Measurements from ENCODE around the gene ZNF581.

The ZNF581 gene

DNA sequence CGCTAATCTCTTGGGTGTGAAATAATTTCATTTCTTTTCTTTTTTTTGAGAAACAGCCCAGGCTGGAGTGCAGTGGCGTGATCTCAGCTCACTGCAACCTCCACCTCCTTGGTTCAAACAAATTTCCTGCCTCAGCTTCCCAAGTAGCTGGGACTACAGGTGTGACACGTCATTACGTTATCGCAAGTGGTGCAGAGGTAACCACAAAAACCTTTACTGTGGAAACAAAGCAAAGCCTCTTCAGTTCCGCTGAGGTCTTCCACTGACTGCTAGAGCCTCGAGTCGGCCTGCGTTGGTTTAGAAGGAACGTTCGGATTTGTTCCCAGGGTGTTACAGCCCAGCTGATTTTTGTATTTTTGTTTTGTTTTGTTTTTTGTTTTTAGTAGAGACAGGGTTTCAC lies 17.1 kb upstream of the ZNF581 start:
- DNase-seq (ENCODE audit: low read depth in 2 of 2) = no peak

DNA sequence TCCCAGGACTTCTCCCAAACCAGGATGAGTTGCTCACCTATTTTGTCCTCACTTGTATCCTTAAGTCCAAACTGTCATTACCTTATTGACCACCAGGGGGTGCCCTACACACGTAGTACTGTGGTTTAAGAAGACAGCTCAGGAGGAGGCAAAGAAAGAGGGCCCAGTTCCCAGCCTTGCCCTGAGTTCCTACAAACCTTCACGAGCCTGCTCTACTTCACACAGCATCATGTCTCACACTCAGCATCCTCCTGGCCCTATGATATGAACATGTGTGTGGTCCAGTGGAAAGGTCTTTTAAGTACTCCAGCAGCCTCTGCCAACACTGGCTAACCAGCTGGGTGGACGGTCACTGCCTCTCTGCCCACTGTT lies 11.0 kb upstream of the ZNF581 start:
- DNase-seq (ENCODE audit: low read depth in 2 of 2) = peak; percentile 80 to 85

DNA sequence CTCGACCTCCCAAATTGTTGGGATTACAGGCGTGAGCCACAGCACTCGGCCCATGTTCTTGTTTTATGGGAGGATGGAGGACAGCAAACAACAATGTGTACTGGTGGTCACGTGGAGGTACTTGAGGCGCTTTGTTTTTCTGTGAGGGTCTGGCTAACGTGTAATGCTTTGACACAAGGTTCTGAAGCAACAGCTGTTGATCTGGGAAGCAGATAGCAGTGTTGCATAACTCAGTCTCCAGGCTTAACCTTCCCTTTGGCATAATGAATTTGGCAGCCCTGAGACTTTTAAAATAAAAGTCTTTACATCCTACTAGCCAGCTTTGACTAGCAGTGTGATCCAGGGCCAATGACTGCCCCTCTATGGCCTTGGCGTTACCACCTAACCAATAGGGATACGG lies 9.6 kb upstream of the ZNF581 start:
- no peak for DNase-seq (ENCODE audit: low read depth in 2 of 2)

DNA sequence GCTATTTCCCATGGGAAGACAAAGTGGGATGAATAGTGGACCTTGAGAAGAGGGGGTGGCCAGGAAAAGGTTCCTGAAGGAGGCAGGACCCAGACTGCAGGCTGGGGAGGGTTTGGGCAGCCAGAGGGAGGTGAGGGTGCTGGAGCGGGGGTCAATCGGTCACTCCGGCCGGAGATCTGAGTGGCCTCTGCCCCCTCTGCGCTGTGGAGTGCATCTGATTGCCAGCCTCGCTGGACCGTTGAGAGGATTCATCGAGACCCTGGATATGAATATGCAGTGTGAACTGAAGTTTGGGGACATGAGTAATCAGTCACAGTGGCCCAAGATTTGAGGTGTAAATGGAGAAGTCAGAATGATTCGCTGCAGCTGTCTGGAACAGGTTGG lies 8.1 kb upstream of the ZNF581 start:
- no peak for DNase-seq (ENCODE audit: low read depth in 2 of 2)

DNA sequence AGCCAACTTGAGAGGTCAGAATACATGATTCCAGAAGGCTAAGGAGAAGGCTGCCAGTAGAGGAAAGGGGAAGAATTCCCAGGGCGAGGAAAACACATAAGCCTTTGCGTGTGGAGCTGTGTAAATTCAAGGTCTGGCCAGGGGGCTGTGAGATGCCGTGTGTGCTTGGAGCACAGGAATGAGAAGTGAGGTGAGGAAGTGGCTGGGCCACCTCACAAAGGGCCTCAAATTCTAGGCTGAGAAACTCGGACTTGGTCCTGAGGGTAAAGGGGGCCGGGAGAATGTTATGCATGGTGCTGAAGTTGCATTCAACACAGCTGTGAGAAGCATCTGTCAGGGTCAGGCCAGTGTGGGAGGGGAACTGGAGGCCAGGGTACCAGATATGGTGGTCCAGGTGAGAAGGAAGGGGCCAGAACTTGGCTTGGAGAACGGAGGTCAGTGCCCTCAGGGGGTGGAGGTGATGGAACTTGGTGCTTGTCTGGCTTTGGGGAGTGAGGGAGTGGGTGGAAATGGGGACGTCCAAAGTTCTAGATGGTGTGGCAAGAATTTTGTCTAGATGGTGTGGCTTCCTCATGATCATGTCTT lies 7.5 kb upstream of the ZNF581 start:
- no peak for DNase-seq (ENCODE audit: low read depth in 2 of 2)

DNA sequence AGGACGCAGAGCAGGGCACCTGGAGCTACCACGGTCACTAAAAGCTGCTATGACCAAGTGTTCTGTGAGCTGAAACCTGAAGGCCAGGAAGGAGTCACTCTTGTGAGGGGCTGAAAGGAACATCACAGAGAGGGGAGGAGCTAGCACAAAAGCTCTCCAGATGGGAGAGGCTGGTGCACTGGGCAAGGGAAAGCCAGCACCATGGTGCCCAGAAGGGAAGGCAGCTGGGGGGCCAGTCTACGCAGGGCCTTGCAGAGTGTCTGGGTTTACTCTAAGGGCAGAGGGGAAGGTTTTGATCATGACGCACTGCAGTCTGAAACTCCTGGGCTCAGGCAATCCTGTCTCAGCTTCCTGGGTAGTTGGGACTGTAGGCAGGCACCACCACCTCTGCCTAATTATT lies 6.7 kb upstream of the ZNF581 start:
- no peak for DNase-seq (ENCODE audit: low read depth in 2 of 2)

DNA sequence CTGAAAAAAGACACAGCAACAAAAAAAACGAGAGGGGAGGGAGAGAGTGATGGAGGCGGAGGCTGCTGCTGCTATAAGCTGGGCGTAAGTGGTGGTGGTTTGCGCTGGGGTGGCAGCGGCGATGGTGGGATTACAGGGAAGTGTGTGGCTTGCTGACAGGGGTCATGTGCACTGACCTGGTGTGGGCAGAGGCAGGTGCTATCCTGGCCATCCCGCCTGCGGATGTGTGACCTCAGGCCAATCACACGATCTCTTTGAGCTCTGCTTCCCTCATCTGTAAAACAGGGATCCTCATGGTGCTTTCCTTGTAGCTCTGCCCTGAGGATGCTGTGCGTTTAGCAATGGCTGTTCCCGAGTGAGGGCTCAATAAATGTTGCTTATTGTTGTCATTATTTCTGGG lies 5.9 kb upstream of the ZNF581 start:
- no peak for DNase-seq (ENCODE audit: low read depth in 2 of 2)

DNA sequence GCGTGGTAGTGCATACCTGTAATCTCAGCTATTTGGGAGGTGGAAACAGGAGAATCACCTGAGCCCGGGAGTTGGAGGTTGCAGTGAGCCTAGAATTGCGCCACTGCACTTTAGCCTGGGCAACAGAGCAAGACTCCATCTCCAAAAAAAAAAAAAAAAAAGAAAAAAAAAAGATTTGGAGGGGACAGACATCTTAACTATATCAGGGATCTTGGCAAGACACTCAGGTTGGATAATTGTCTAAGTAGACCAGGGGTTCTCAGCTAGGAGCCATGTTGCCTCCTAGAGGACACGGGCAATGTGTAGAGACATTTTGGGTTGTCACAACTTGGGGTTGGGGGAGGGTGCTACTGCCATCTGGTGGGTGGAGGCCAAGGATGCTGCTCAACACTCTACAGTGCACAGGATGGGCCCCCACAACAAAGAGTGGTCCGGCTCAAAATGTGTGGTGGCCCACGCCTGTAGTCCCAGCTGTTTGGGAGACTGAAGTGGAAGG lies 4.5 kb upstream of the ZNF581 start:
- no peak for DNase-seq (ENCODE audit: low read depth in 2 of 2)

DNA sequence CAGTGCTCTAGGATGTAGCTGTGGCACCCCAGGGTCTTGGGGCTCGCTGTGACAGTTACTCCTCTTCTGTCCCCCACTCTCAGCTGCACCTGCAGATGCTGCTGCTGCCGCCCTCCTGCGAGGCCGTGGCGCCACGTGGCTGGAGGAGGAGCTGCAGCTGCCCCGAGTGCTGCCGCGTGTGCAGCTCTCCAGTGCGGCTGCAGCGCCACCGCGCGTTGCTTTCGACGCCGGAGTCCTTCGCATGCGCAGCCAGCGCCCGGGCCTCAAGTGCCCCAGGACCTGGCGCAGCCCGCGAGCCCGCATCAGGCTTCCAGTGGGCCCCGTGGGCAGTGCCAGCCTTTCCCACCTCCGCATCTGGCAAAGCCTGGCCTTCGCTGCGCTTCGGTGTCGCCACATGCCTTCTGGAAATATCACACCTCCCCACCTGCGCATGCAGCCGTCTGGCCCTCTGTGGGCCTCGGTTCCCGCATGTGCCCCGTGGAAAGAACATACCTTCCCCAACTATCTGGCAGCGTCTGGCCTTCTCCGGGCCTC lies 3.3 kb upstream of the ZNF581 start:
- peak in 1 of 2 donors; percentile 34 for DNase-seq (ENCODE audit: low read depth in 2 of 2)

DNA sequence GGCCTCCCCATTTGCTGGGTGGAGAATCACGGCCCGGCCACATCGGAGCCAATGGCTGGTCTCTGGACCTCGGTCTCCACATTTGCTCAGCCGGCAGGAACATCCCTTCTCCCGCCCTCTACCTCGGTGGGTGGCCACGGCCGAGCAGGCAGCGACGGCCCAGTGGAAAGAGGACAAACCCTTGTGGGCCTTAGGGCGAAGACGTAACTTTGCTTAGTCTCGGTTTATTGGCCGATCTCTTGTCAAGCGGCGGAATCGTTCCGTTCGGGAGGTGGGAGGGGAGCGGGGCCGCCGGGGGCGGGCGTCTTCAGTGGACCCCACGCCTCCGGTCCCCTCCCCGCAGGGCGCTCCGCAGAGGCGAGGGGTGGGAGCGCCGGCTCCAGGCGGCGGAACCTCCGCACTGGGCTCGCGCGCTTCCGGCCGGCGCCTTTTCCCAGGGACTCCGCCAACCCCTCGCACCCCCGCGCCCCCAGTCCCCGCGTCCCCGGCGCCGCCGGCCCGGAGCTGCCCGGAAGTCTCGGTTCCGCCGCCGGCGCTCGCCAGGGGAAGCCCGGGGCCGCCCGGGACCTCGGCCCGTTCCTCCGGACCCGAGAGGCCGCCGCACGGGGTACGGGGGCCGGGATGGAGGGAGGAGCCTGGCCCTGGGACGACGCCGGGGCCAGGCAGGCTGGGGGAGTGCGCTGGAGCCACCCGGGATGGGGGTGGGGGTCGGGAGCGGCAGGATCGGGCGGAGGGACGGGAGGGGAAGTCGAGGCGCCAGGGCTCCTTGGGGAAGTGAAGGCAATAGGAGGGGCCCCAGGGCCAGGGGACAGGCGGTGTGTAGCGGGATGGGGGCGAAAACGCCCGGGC lies 2.6 kb upstream of the ZNF581 start, which contains the start of gene ZNF580:
Gene ZNF580 (plus strand): TSS at position 426 of the 849 bp plus-strand sequence. CDS start 1,507 bp downstream, outside the sequence.
- peak; percentile 22 to 53 for DNase-seq (ENCODE audit: low read depth in 2 of 2)

DNA sequence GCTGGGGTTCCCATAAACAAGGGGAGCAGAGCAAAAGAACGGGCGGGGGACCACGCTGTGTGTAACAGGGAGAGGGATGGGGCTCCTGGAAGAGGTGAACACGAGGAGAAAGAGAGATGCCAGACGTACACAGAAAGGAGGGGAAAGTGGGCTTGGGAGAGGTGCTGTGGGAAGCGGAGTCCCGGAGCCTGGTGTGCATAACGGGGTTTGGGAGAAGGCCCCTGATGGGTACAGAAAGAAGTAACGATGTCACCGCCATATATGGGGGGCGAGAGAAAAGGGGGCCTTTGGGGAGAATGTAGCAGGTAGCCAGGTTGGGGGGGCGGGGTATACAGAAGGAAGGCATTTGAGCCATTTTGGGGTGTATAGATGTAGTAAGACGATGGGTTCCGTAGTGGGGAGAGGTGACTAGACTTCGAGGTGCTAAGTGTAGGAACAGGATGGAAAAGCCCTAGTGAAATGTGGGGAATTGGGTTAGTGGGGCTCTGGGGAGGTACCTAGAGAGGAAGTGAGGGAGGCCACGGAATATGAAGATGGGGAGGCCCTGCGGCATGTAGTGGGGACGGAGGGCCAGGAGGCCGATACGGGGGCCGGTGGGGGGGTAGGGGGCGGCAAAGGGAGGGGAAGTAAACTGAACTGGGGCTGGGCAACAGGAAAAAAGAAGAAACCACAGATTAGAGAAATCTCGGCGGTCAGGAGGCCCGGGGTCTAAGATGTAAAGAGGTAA lies 1.9 kb upstream of the ZNF581 start:
- no peak for DNase-seq (ENCODE audit: low read depth in 2 of 2)

DNA sequence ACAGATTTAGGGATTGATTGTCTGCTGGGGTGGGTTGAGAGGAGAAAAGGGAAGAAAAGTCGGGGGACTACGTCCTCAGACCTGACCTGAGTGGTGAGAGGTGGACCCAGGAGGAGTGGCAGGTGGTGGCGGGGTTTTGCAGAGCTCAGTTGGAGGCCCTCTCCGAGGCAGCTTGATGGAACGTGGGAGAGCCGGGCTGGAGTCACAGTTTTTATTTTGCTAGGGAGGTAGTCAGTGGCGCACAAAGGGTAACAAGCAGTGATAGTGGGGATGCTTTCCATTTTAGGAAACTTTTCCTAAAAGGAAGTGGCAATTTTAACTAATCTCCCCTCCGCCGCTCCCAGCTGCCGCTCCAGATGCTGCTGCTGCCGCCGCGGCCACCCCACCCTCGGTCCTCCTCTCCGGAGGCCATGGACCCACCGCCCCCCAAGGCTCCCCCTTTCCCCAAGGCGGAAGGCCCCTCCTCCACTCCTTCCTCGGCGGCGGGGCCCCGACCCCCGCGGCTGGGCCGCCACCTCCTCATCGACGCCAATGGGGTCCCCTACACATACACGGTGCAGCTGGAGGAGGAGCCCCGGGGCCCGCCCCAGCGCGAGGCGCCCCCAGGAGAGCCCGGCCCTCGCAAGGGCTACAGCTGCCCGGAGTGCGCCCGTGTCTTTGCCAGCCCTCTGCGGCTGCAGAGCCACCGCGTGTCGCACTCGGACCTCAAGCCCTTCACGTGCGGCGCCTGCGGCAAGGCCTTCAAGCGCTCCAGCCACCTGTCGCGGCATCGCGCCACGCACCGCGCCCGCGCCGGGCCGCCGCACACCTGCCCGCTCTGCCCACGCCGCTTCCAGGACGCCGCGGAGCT lies 1.1 kb upstream of the ZNF581 start:
- DNase-seq (ENCODE audit: low read depth in 2 of 2) = no peak

DNA sequence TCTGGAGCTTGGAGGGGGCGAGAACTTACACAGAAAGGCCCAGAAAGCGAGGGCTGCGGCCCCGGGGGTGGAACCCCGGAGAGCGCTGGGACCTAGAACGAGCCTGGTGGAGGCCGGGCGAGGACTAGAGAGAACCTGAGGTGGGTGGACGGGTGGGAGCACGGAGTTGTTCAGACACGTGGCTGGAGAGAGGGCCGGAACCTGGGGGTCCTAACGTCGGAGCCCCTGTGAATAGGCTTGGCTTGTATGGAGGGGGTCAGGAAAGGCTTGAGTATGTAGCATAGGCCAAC lies 383 bp downstream of the ZNF581 start:
- DNase-seq (ENCODE audit: low read depth in 2 of 2) = no peak

DNA sequence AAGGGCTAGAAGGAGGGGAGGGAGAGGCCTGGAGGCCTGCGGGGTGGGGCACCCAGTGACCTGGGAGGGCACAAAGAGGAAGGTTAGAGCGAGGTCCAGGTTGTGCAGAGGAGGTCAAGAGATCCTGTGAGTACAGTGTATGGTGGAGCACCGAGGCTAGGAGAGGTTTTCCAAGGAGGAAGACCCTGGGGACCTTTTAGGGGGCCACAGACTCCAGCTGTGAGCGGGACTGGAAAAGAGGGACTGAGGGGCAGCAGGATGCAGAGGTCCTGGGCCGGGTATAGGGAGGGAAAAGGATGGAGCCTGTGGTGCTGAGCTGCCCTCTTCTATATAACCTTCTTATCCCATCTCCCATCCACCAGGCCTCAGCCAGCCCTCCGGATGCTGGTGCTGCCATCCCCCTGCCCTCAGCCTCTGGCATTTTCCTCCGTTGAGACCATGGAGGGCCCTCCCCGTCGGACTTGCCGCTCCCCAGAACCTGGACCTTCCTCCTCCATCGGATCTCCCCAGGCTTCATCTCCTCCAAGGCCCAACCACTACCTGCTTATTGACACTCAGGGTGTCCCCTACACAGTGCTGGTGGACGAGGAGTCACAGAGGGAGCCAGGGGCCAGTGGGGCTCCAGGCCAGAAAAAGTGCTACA lies 863 bp downstream of the ZNF581 start:
- DNase-seq (ENCODE audit: low read depth in 2 of 2) = no peak

DNA sequence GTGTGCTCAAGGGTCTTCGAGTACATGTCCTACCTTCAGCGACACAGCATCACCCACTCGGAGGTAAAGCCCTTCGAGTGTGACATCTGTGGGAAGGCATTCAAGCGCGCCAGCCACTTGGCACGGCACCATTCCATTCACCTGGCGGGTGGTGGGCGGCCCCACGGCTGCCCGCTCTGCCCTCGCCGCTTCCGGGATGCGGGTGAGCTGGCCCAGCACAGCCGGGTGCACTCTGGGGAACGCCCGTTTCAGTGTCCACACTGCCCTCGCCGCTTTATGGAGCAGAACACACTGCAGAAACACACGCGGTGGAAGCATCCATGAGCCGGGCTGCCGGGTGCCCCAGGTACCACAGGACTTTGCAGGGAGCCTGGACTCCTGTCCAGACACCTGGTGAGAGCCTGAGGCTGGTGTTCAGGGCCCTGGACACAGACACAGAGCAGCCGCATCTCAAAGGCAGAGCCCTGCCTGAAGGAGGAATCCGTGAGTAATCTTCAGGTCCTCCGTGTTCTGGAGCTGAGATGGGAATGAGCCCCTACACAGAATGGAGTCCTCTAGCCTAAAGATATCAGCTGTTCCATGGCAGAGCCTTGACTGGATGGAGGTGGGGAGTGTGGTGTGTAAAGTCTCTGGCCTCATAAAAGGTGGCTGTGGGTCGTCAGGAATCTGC lies 1.5 kb downstream of the ZNF581 start:
- no peak for DNase-seq (ENCODE audit: low read depth in 2 of 2)

DNA sequence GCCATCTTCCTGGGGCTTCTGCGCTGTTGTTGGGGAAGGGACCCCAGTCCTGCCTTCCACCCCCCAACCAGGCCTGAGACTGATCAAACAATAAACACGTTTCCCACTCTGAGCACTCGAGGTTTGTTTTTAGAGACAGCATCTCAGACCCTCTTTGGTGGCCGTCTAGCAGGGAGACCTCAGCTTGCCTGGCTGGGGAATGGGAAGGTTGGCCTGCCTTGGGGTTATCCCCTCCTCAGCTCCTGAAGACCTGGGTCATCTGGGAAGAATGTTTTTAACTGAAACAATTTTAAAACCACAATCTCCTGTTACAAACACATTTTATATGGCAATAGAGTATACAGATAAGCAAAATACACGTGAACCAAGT lies 2.0 kb downstream of the ZNF581 start:
- DNase-seq (ENCODE audit: low read depth in 2 of 2) = no peak

DNA sequence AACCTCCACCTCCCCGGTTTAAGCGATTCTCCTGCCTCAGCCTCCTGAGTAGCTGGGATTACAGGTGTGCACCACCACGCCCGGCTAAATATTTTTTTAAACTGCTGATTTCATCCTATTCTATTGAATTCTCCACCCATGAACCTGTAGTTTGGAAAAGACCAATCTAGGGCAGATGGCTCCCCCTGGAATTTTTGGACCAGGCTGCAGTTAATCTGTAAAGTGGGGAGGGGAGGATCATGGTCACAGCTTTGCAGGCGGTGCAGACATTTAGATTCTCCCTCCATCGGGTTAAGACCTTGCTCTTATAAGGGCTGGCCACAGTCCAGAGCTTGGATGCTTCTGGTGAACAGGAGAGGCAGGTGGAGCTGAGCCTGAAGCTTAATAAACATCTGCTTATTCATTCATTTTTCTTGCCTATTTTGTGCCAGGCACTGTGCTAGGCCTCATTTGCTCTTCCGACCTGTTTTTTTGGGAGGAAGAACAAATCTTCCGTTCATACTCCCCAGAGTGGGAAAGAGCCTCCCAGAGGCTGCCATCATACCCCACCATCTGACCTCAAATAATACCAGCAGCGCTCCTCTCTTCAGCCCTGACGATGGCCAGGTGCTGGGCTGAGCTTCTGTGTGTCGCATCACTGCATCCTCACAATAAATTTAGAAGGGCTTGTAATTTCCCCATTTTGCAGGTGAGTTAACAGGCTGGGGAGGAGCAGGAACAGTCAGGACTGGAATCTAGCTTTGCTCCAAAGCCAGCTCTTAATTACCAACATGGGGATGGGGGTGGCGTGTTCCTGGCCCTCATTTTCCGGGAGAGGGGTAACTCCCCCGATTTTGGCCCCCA lies 3.7 kb downstream of the ZNF581 start:
- DNase-seq (ENCODE audit: low read depth in 2 of 2) = no peak

DNA sequence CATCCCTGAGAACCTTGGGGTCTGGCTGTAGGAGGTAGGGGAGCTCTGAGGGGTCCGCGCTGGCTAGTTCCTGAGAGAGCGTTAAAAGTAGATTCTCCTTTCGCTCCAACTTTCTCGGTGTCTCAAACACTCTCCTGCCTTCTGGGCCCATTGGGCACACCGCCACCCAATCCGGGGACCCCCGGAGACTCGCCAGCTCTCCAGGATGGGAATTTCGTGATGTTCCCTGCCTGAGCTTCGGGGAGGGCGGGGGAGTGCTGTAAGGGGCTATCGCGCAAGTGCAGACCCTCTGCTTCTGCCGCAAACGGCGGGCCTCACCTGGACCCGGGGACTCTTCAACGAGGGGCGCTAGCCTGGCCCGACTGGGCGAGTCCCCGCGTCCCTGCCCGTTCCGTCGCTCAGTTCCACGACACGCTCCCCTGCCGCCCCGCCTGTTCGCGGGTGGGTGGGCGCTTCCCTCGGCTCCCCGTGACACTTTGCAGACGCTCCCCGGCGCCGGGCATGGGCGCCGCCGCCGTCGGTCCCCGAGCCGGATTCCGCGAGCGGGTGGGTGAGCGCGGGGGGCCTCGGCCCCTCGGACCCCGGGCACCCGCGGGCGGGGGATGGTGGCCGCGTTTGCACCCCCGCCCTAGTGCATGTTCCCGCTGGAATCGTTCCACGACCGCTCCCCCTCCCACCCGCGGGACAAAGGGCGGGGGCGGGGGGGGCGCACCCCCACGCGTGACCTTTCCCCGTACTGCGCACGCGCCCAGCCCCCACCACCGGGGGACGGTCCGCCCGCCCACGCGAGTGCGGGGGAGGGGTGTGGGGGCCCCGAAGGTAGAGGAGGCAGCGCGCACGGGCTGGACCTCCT lies 4.5 kb downstream of the ZNF581 start, which contains the start of gene CCDC106:
Gene CCDC106 (plus strand): TSS at position 481 of the 853 bp plus-strand sequence. CDS start 835 bp downstream, outside the sequence.
- DNase-seq (ENCODE audit: low read depth in 2 of 2) = no peak

Data from stimulated activated CD4-positive, alpha-beta T cell treated with anti-CD3 and anti-CD28 coated beads, Interleukin-1b, Interleukin-23, amount 100 ng/mL, for 1 hour (primary cell).